HL-60 (cell line): Measurements from ENCODE around the gene EEA1.

Source experiments
- DNase-seq, 2 experiments: peaks; one replicate each; pipeline ENCODE4 v3.0.0-alpha.2; 2010 to 2020; ENCODE audit warnings: low read depth in 1 of 2, low spot score in 1 of 2
- H3K27ac ChIP-seq: fragments of 250-450 bp; sonication (Bioruptor Pico); replicated peaks from 2 replicates; pipeline ENCODE4 v1.5.1; 2020; ENCODE audit warnings: mild to moderate bottlenecking, moderate library complexity
- H3K27me3 ChIP-seq: fragments of 250-450 bp; sonication (Bioruptor Pico); 2 replicates; pipeline ENCODE4 v1.5.1; 2021; ENCODE audit warnings: mild to moderate bottlenecking, moderate library complexity; ENCODE audit not compliant: insufficient read depth, poor library complexity, severe bottlenecking
- H3K4me3 ChIP-seq: replicated peaks from 2 replicates; pipeline ENCODE4 v1.5.1; 2011; ENCODE audit warnings: mild to moderate bottlenecking, control low read depth, low read length; ENCODE audit not compliant: insufficient read depth
- CTCF ChIP-seq: IDR thresholded peaks from one replicate; pipeline ENCODE4 v1.5.1; 2011; ENCODE audit warnings: low read length, control low read depth, inconsistent platforms; ENCODE audit not compliant: insufficient read depth
- GABPA ChIP-seq: IDR thresholded peaks from 2 replicates; pipeline ENCODE4 v1.6.1; 2012; ENCODE audit warnings: low read depth
- POLR2AphosphoS5 ChIP-seq: IDR thresholded peaks from 2 replicates; pipeline ENCODE4 v1.6.1; 2012; ENCODE audit warnings: low read depth
- REST ChIP-seq: IDR thresholded peaks from 2 replicates; pipeline ENCODE4 v1.6.1; 2012; ENCODE audit warnings: low read depth; ENCODE audit not compliant: insufficient replicate concordance
- SPI1 ChIP-seq: IDR thresholded peaks from 2 replicates; pipeline ENCODE4 v1.6.1; 2012; ENCODE audit warnings: low read depth, mild to moderate bottlenecking, borderline replicate concordance

The EEA1 gene

GRCh38 chr12:92737855-92738850, 190.9 kb downstream of the EEA1 start:
- TF ChIP-seq GABPA = no peak
- no peak for TF ChIP-seq POLR2AphosphoS5
- TF ChIP-seq SPI1 = no peak
- no peak for TF ChIP-seq REST
- TF ChIP-seq CTCF = no peak
- no peak for DNase-seq
- Histone ChIP-seq H3K27me3 (no peaks in the 10 kb centered on the region), H3K4me3 (no peak overlapping the region), H3K27ac (no peak overlapping the region)

- Histone ChIP-seq H3K27me3 (no peaks in the 10 kb centered on the region), H3K27ac (no peak overlapping the region), H3K4me3 (no peak overlapping the region)
- TF ChIP-seq POLR2AphosphoS5 (no peak), REST (no peak), GABPA (no peak), CTCF (no peak), SPI1 (no peak)
- no peak for DNase-seq
Observed at GRCh38 chr12:92736605-92737004, 192.5 kb downstream of the EEA1 start.

- peak in 1 of 2 experiments; percentile 8 for DNase-seq
Observed at GRCh38 chr12:92735131-92735721, 193.9 kb downstream of the EEA1 start.

More at GRCh38 chr12:92735131-92735721, 193.9 kb downstream of the EEA1 start:
- no peak for TF ChIP-seq CTCF
- no peak for TF ChIP-seq GABPA
- TF ChIP-seq POLR2AphosphoS5 = no peak
- no peak for TF ChIP-seq REST
- no peak for TF ChIP-seq SPI1
- Histone ChIP-seq H3K27ac (no peak overlapping the region), H3K4me3 (no peak overlapping the region), H3K27me3 (no peaks in the 10 kb centered on the region)
